HG02623 (cell line): ENCODE data around the gene POLR3E.

Experiments used
- ATAC-seq: cut with Tn5 transposase; IDR thresholded peaks from one replicate; pipeline ENCODE4 v1.9.1; 2021; ENCODE audit warnings: moderate library complexity; ENCODE audit not compliant: unreplicated experiment

The POLR3E gene

GRCh38 chr16:22315979-22316378, 18.8 kb downstream of the POLR3E start:
- no peak for ATAC-seq

GRCh38 chr16:22316411-22316811, 19.2 kb downstream of the POLR3E start:
- no peak for ATAC-seq

- no peak for ATAC-seq
These were observed 19.9 kb downstream of the POLR3E start for GRCh38 chr16:22317001-22317530.

GRCh38 chr16:22317625-22318024, 20.4 kb downstream of the POLR3E start:
- no peak for ATAC-seq

- ATAC-seq: no peak
These were observed 21.6 kb downstream of the POLR3E start for GRCh38 chr16:22318690-22319358.

- ATAC-seq: no peak
These were observed 23.5 kb downstream of the POLR3E start for GRCh38 chr16:22320572-22321339.

- no peak for ATAC-seq
These were observed 24.3 kb downstream of the POLR3E start for GRCh38 chr16:22321340-22322001.

- ATAC-seq: no peak
These were observed 24.8 kb downstream of the POLR3E start for GRCh38 chr16:22322021-22322471.

GRCh38 chr16:22322741-22323140, 25.5 kb downstream of the POLR3E start:
- no peak for ATAC-seq

GRCh38 chr16:22323173-22323958, 26.2 kb downstream of the POLR3E start:
- no peak for ATAC-seq

- ATAC-seq: no peak
These were observed 27.0 kb downstream of the POLR3E start for GRCh38 chr16:22323959-22324786.

- ATAC-seq: no peak
These were observed 27.8 kb downstream of the POLR3E start for GRCh38 chr16:22324787-22325597.

- no peak for ATAC-seq
These were observed 28.6 kb downstream of the POLR3E start for GRCh38 chr16:22325598-22326368.

GRCh38 chr16:22326369-22326652, 29.1 kb downstream of the POLR3E start:
- ATAC-seq: no peak

GRCh38 chr16:22326771-22327445, 29.7 kb downstream of the POLR3E start:
- no peak for ATAC-seq

- no peak for ATAC-seq
These were observed 30.2 kb downstream of the POLR3E start for GRCh38 chr16:22327446-22327775.

- no peak for ATAC-seq
These were observed 31.0 kb downstream of the POLR3E start for GRCh38 chr16:22328081-22328725.
